Fibroblast of mammary gland (primary cell): ENCODE data around the gene DMRT2.

ENCODE experiments used
- DNase-seq: peaks from one replicate; pipeline ENCODE4 v3.0.0-alpha.2; 2010; ENCODE audit warnings: low read depth
- H3K4me3 ChIP-seq: 2 replicates; pipeline ENCODE4 v1.5.1; 2011; ENCODE audit warnings: low read depth, mild to moderate bottlenecking, low read length, moderate library complexity; ENCODE audit not compliant: control insufficient read depth
- TF ChIP-seq, protein P1 (sequence below): conservative IDR thresholded peaks from 2 replicates; pipeline ENCODE4 v1.5.1; 2011; ENCODE audit warnings: low read depth, low read length, inconsistent platforms; ENCODE audit not compliant: control insufficient read depth, insufficient read depth

The DMRT2 gene

GRCh38 chr9:1051584-1052275 is 1.6 kb downstream of the DMRT2 start:
- no peak for DNase-seq
- TF ChIP-seq, protein P1, sequence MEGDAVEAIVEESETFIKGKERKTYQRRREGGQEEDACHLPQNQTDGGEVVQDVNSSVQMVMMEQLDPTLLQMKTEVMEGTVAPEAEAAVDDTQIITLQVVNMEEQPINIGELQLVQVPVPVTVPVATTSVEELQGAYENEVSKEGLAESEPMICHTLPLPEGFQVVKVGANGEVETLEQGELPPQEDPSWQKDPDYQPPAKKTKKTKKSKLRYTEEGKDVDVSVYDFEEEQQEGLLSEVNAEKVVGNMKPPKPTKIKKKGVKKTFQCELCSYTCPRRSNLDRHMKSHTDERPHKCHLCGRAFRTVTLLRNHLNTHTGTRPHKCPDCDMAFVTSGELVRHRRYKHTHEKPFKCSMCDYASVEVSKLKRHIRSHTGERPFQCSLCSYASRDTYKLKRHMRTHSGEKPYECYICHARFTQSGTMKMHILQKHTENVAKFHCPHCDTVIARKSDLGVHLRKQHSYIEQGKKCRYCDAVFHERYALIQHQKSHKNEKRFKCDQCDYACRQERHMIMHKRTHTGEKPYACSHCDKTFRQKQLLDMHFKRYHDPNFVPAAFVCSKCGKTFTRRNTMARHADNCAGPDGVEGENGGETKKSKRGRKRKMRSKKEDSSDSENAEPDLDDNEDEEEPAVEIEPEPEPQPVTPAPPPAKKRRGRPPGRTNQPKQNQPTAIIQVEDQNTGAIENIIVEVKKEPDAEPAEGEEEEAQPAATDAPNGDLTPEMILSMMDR: no peak
- no peak overlapping the region for H3K4me3 ChIP-seq

- DNase-seq: no peak
- TF ChIP-seq, protein P1: no peak
- H3K4me3 ChIP-seq: no peak overlapping the region
Measured at GRCh38 chr9:1052365-1053281, 2.5 kb downstream of the DMRT2 start.

GRCh38 chr9:1053282-1053621 is 3.1 kb downstream of the DMRT2 start:
- no peak overlapping the region for H3K4me3 ChIP-seq
- TF ChIP-seq, protein P1: no peak
- DNase-seq: no peak

DNA sequence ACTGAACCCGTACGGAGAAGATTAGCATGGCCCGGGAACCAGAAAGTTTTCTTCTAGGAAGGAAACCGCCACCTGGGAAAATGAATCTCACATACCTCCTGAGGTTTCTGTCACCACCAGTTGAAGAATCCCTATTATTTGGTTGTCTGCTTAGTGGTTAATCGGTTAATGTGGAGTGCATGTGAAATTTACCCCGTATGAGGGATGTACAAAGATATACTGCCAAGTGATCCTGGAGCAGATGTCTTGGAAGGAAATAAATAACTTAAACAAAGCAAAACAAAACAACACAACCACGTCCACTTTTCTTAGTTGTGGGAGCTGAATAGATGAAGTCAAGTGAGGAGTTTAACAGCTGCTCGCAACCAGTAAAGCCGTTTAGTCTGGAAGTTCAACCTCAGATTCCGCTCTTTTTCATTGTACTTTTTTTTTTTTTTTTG is 3.8 kb downstream of the DMRT2 start:
- TF ChIP-seq, protein P1: no peak
- DNase-seq: no peak
- no peak overlapping the region for H3K4me3 ChIP-seq

GRCh38 chr9:1055166-1055565 is 5.0 kb downstream of the DMRT2 start:
- H3K4me3 ChIP-seq: no peak overlapping the region
- no peak for DNase-seq

DNA sequence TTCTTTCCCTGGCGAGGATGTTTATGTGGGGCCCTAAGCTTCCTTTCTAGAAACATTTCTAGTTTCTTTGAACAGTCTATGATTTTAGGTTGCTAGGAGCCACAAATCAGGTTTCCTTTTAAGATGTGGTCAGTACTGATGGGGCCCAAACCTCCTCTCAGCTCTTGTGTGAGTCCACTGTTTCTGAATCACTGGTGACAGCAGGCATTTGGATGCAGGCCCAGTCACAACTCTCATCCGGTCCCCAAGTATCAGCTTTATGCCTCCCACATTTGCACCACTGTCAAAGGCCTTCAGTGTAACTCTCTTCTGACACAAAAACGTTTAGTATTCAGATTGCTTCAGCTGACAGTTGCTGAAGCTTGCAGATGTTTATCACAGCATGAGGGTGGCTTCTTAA is 7.8 kb downstream of the DMRT2 start:
- no peak for DNase-seq
- TF ChIP-seq, protein P1: no peak
- H3K4me3 ChIP-seq: no peak overlapping the region

More at GRCh38 chr9:1055166-1055565, 5.0 kb downstream of the DMRT2 start:
- TF ChIP-seq, protein P1: no peak
